ENCODE data around the gene PDGFB.

PDGFB gene

DNA sequence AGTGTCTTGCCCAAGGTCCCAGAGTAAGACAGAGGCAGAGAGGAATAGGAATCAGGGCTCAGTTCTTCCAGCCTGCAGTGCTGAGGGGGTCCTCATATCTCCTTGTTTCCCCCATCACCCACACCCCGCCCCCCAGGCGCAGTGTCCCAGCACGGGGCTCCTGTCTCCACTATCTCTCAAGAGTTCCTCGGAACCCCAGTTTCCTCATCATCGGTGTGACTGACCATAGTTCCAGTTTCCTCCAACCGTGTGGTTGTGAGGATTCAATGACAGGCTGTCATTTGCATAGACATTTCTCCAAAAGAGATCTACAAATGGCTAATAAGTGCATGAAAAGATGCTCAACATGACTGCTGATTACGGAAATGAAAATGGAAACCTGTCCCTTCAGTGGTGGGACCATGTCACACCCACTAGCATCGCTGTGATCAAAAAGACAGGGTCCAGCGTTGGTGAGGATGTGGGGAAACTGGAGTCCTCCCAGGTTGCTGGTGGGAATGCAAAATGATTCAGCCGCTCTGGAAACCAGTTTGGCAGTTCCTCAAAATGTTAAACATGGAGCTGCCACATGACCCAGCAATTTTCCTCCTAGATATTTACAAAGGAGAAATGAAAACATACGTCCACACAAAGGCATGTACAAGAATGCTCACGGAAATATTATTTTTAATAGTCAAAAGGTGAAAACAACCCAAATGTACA is 31.8 kb upstream of the PDGFB start:
- no peak for DNase-seq

DNA sequence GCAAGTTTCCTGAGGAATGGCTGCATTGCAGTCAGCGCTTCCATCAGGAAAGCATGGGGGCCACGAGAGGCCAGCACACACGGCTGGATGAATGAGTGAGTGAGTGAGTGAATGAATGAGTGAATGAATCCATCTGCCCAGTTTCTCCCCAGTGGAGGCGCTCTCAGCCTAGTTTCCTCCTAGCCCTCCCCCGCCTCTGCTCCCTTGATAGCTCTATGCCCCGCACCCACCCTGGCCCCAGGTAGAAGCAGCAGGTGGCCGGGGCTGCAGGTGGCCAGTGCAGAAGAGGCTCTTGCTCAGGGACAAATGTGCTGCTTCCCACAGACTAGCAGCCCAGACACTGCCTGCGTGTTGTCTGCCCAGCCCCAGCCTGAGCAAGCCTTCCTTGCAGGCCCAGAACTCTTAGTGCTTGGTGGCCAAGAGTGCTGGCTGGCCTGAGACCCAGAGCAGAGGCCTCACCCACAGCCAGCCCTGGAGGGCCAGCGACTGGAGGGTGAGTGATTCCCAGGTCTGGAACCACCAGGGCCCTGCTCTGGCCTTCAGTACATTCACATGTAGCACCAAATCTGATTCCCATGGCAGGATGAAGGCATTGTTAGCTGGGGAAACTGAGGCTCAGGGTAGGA is 31.1 kb upstream of the PDGFB start:
- DNase-seq = no peak

DNA sequence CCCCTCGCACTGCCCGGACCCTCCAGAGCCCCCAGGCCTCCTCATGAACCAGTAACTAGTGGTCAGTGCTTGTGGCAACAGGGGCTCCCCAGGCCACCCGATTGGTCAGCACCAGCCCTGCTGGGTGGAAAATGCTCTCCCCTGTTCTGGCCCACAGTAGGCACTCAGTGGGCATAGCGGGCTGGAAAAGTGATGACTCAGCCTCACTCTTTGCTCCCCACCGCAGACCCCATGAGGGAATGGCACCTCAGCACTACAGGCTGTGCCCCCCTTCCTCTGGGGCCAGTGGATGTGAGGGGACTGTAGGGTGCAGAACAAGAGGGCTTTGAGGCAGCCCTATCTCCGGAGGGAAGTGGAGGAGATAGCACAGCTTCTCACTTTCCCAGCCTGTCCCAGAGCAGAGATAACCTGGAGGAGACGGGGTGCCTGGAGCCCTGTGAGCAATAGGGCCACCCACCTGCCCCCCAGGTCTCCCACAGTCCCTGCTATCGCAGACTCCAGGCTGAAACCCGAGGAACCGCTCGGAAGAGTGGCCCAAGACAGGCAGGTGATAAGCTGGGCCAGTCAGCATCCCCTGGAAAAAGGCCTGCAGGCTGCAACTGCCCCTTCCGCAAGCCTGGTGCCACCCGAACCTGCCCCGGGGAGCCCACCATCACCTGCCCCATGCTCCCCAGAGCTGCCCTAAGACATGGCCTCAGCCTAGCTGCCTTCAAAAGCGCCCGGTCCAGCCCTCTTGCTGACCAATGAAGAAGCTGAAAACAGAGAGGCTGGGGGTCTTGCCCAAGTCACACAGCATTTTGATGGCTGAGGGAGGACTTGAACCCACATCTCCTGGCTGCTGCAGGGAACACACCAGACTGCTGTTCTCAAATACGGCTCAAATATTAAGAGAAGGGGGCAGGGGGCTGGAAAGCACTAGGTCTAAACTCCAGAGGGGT is 29.4 kb upstream of the PDGFB start:
- no peak for DNase-seq

DNA sequence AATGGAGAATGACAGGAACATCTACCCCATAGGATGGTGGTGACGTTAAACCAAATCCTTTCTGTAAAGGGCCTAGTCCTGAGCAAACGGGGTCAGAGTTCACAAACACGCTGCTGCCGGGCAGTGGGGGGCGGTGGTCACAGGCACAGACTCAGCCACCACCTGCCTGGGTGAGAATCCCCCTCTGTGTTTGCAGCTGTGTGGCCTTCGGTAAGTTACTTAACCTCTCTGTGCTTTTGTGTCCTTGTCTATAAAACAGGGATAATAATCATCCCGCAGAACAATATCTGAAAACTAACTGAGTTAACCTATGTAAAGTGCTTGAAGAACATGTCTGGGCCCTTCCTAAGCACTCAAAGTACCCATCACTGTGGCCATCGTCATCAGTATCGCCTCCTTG is 26.0 kb upstream of the PDGFB start:
- no peak for DNase-seq

DNA sequence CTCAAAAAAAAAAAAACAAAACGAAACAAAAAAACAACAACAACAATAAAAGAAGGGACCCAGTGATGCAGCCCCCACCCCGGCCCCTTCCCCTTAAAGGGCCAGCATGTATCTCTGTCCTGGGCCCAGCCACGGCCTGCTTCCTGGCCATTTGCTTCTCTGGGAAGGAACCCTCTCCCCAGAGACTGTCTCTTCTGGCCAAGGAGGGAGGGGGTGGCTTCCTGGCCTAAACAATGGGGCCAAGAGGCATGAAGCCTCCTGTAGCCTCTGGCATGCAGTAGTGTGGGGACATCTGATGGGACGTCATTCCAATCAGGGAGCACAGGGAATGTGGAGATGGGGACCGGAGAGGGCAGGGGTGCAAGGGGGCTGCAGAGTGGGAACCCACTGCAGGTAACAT is 25.5 kb upstream of the PDGFB start:
- DNase-seq = no peak

DNA sequence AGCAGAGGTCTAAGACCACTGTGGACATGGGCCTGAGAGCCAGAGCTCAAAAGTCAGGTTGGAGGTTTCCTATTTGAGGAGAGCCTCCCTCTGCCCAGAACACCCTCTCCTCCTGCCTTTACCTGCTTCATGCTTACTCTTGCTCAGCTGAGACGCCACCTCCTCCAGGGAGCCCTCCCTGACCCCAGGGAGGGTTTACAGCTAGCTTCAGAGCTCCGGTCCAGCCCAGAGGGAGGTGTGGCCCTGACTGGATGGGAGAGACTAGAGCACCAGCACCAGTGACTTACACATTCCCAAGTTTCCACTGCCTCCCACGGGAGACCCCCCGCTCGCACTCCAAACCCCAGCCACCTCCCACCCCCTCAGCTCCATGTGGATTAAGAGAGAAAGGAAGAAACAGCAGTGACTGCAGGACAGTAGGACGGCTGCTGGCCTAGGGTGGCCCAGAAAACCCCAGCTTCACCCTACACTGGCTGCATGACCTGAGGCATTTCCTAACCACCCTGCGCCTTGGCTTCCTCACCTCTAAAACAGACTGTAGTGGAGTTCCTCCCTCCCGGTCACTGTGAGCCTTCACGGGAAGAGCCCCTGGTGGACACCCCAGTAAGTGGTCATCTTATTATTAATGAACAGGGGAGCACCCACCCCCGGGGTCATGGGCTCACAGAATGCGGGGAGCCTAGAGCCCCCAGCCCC is 24.5 kb upstream of the PDGFB start:
- DNase-seq = no peak

DNA sequence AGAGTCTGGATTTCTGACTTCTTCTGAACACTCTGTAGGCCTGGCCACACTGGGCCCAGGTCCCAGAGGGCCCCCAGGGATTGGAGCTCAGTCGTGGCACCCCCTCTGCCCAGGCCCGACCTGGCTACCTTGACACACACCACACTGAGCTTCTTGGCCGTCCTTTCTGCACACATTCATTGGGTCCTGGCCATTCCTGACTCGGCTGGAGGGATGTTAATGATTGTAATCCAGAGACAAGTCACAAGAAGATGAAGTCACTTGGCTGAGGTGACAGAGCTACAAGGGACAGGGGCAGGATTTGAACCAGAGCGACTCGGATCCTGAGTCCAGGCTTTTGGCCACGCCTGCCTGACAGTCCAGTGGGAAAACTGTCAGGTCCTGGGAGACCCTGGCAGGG is 23.9 kb upstream of the PDGFB start:
- no peak for DNase-seq

DNA sequence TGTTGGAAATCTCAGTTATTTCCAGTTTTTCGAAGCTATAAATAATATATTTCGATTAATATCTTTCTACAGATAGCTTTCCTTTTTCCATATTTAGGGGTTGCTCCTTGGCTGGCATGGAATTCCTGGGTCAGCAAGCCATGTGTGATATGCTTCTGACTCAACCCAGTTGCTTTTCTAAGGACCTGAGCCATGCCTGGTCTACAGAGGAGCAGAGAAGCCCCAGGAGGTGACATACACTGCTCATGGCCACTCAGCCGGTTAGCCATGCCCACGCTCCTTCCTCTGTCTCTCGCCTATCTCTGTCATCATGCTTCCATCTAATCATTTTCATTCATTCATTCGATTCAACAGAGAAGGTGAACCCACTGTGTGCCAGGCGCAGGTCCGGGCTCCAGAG is 23.2 kb upstream of the PDGFB start:
- no peak for DNase-seq

DNA sequence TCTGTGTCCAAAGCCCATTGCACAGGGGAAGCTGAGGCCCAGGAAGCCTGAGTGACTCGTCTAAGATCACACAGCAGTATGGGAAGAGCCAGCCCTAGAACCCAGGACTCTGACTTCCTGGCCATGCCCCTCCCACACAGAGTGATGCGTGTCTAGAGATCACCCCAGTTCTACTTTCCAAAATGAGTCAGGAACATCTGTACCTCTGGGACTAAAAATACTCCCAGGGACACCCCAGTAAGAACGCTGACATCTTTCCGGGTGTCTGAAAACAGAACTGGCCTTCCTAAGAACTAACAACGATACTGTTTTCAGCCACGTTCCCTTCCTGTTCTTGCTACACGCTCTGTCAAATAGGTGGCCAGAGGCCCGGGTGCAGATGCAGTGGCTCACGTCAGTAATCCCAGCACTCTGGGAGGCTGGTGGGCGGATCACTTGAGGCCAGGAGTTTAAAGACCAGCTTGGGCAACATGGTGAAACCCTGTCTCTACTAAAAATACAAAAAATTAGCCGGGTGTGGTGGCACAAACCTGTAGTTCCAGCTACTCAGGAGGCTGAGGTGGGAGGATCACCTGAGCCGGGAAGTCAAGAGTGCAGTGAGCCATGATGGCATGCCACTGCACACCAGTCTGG is 21.7 kb upstream of the PDGFB start:
- no peak for DNase-seq

DNA sequence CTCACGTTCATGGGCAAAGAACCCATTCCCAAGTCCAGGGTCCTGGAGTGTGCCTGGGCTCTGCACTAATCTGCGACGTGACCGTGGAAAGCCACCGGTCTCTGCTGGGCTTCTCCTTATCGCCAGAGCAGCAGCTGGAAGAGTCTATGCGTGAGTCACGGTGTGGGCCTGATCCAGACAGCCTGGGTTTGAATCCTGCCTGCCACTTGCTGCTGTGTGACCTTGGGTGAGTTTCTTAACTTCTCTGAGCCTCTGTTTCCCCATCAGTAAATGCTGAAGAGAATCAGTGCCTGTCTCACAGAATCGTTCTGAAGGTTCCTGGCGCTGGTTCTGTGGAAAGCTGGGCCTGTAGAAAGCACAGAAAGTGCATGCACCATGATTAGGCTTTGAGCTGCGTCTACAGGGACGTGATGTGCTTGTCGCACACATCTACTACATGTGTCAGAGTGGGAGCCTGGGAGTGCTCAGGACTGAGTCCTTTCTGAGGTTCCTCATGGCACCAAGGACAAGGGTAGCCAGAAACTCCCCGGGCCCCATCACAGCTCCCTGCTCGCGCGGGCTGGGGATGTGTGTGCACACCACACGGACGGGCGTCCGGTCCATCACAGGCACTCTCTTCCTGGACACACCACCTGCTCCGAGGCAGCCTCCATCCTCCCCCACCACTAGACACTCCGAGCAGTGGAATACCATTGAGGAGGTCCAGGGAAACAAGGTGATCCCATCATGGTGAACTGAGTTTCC is 20.5 kb upstream of the PDGFB start:
- no peak for DNase-seq

DNA sequence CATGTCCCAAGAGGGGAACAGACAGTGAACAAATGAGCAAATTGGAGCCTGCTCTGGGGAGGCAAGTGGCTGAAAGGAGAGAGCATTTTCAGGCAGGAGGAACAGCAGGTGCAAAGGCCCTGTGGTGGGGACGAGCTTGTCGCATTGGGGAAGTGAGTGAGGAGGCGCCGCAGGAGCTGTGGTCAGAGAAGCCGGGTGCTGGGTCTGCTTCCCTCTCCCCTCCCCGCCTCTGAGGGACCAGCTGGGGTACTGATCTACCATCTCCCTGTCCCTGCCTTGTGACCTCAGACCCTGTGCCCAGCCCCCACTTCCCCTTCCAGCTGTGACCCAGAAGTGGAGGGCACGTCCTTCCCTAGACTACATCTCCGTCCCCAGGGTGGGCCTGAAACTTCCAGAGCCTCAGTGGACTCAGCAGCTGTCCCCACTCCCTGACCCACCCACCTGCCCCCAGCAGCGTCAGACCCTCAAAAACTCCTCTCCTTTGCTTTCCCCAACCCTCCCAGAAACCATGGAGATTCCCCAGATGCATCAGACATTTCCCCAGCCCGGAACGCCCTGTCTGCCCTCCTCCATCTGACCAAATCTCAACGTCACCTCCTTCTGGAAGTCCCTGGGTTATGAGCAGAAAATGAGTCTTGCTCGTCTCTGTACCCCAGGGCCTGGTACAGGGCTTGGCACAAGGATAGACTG is 19.7 kb upstream of the PDGFB start:
- no peak for DNase-seq

DNA sequence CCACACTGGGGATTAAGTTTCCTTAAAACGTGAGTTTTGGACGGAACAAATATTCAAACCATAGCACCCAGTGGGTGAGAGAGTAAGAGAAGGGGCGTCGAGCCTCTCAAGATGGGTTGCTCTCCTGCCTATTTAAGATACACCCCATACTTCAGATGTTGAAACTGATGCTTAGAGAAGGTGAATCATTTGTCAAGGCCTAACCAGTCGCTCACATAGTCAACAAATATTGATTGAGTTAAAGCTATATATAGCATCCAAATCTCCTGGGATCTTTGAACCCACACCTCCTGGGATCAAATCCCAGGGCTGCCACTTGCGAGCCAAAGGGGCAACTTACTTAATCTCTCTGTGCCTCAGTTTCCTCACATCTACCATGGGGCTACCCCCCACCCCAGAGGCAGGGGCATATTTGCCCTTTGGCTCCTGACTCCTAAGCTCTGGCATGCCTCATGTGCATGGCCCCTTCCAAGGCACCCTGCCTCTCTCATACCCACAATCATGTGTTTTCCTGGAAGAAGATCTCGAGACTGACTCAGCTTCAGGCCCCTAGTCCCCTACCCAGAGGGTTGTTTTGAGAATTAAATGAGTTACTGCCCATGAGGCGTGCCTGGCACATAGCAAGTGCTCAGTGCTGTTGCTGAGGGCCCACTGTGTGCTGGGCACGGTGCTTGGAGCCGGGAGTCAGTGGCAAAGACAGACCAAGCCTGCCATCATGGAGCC is 19.0 kb upstream of the PDGFB start:
- DNase-seq = no peak

DNA sequence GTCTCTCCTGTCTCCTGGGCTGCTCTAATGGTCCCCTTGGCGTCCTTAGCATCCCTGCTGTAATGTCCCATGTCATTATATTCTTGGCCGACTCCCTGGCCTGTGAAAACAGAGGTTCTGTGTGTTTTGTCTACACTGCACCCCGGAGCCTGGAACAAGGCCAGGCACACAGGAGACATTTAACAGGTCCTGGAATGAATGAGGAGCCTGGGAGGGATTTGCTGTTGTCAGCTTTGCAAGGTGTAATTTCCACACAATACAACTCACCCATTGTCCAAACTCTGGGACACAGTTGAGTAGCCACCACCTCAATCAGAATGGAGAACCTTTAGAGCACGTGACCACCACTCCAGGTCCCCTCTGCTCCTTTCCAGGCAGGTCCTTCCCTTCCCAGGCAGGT is 14.9 kb upstream of the PDGFB start:
- DNase-seq = no peak

DNA sequence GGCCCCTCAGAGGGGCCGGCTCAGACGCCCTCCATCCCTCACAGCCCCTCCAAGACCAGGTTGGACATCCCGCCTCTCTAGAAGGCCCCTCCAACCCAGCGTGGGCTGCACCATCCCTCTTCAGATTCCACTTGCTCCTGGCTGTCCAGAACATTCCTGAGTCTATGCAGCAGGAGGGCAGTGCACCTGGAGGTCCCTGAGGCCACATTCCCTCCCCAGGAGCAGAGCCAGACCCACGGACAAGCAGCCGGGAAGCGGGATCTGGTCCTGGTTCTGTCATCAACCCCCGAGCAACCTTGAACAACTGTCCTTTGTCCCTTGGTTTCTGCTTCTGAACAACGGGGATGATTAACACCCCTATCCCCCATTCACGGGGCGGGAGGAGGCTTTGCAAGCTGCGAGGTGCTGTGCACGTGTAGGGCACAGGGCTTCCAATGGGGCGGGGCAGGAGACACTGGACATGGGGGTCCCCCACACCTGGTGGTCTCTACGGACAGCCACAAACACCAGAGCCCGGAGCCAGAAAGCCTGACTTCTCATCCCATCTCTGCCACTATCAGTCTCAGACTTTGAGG is 13.2 kb upstream of the PDGFB start:
- DNase-seq = no peak

DNA sequence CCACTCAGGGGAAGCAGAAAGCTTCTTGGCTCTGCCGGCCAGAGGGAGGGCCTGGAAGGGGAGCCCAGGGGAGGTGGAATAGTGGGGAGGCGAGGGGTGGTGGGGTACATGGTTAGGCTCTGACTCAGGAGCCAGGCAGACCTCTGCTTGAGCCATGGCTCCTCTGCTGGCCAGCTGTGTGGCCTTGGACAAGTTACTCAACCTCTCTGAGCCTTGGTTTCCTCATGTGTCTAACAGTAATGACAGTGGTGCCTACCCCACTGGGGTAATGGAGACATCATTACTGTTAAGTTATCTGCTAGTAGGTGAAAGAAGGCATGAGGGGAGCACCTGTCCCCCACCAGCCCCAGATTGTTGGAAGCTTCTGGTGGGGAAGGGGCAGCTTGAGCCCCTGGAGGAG is 12.2 kb upstream of the PDGFB start:
- DNase-seq = no peak

DNA sequence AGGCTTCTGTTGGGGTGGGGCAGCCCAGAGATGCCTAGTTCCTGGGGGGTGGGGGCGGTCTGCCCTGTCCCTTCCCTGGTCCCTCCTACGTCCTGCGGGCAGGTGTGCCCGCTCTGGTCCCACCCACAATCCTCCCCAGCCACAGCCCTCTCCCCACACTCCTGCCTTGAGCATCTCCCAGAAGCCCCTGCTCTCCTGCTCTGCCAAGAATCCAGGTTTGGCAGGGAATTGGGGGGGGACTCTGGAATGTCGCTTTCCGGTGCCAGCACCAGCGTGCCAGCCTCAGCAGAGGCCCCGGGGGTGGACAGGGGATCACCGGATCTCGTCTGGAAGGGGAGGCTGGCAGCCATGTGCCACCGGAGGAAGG is 11.4 kb upstream of the PDGFB start:
- DNase-seq = no peak

DNA sequence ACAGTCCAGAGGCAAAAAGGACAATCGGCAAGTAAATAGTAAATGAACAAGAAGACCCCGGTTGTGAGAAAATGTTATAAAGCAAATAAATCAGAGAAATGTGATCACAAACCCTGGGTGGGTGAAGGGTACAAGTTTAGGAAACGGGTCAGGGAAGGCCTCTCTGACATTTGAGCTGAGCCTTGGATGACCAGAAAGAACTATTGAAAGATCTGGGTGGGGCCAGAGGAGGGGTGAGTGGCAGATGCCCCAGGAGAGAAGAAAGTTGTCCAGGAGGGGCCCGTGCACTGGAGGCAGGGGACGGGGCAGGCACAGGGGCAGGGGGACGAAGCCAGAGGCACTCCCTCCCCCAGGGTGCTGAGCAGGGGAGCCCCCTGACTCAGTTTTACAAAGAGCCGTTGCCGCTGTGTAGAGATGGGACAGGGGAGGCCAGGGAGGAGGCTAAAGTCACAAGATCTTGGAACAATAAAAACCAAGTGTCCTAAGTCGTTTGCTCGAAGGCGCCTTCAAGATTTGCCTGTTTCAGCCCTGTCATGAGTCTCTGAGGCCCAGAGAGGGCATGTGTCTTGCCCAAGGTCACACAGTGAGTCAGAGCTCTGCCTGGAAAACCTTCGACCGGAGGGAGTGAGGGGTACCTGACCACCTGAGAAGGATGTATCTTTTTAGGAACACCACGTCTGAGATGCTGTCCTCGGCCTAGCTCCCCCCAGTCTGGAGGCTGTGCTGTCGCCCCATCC is 10.8 kb upstream of the PDGFB start:
- no peak for DNase-seq

DNA sequence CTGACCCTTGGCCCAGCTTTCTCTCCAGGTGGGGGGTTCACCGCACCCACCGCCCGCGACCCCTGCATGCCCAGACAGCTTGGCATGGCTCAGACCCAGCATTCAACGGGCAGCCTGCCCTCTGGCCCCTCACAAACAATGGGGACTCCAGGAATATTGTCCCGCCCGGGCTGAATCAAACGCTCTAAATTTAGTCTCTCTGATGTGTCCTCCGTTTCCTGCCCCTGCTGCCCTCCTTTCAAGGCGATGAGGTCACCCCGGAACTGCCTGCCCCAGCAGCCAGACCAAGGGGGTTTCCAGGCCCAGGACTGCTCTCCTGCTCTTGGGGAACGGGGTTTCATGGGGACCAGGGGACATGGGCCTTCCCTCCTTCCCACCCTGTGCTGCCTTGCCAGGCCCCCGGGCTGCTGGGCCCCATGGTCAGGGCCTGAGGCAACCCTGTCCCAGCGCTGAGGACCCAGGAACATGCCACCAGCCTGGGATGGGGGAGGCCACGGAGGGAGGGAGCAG is 10.1 kb upstream of the PDGFB start:
- no peak for DNase-seq

DNA sequence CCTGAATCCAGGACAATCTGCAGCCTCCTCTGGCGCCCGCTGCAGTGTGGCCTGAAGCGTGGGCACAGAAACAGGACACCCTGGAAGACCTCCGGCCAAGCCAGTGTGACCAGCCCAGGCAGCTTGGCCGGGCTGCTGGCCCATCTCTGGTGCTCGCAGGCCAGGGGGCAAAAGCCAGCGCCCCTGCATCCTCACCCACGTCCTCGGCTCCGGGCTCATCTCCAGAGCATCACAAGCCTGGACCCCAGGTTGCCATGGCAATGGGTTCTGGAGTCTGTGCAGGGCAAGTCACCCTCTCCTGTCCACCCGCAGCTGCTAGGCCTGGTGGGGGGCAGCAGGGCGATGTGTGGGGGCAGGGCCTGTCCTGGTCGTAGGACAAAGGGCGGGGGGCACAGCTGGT is 9.3 kb upstream of the PDGFB start:
- DNase-seq = no peak

Data from activated T-cell treated with anti-CD3 and anti-CD28 coated beads for 4 hours (primary cell).